Chondrocyte (in vitro differentiated cells): Measurements from ENCODE around the gene PRTN3. TPM values are rescaled to one million over a fixed set of nuclear protein-coding genes. Genes with fewer than 3 reads are reported as not detected.

Experiments used
- DNase-seq: peaks from one replicate; pipeline ENCODE4 v3.0.0; 2021; ENCODE audit warnings: mixed read lengths, low spot score
- H3K27ac Mint-ChIP-seq: one replicate; pipeline ENCODE4 v1.8.0; 2021; ENCODE audit warnings: mild to moderate bottlenecking, moderate library complexity, mixed read lengths; ENCODE audit not compliant: unreplicated experiment
- H3K27me3 Mint-ChIP-seq: 2 replicates; pipeline ENCODE4 v1.8.0; 2021; ENCODE audit warnings: low read depth, mixed read lengths
- H3K36me3 Mint-ChIP-seq: 2 replicates; pipeline ENCODE4 v1.8.0; 2021; ENCODE audit warnings: low read depth, mixed read lengths
- H3K4me1 Mint-ChIP-seq: 2 replicates; pipeline ENCODE4 v1.8.0; 2021; ENCODE audit warnings: low read depth, mild to moderate bottlenecking, mixed read lengths
- H3K4me3 Mint-ChIP-seq: one replicate; pipeline ENCODE4 v1.8.0; 2021; ENCODE audit warnings: mild to moderate bottlenecking, moderate library complexity, mixed read lengths; ENCODE audit not compliant: unreplicated experiment
- H3K9me3 Mint-ChIP-seq: 2 replicates; pipeline ENCODE4 v1.8.0; 2021; ENCODE audit warnings: low read depth, mixed read lengths
- CTCF ChIP-seq: fragments of 200-600 bp; sonication (generic); IDR thresholded peaks from 2 replicates; pipeline ENCODE4 v1.5.0; 2021; ENCODE audit warnings: antibody characterized with exemption, mild to moderate bottlenecking, moderate library complexity
- total RNA-seq: library from RNA; stranded (reverse); gene quantifications from 3 replicates; pipeline ENCODE4 v1.2.1, GENCODE V29; 2021

Gene PRTN3
- total RNA-seq, 1 donor from 2014 or later: not detected

- no peak for TF ChIP-seq CTCF
- H3K36me3 Mint-ChIP-seq: peaks cover 7% of the 10 kb centered on the region
Observed at GRCh38 chr19:884420-885211, 43.8 kb downstream of the PRTN3 start.

GRCh38 chr19:885536-886224 is 44.9 kb downstream of the PRTN3 start:
- H3K9me3 Mint-ChIP-seq: no peaks in the 10 kb centered on the region
- H3K4me1 Mint-ChIP-seq: no peaks in the 10 kb centered on the region
- no peak overlapping the region for H3K4me3 Mint-ChIP-seq
- H3K36me3 Mint-ChIP-seq: peaks cover 7% of the 10 kb centered on the region
- H3K27me3 Mint-ChIP-seq: no peaks in the 10 kb centered on the region
- no peak for TF ChIP-seq CTCF
- no peak for DNase-seq
- H3K27ac Mint-ChIP-seq: no peak overlapping the region

More at GRCh38 chr19:884420-885211, 43.8 kb downstream of the PRTN3 start:
- DNase-seq: no peak
- no peak overlapping the region for H3K4me3 Mint-ChIP-seq
- H3K27me3 Mint-ChIP-seq: no peaks in the 10 kb centered on the region
- no peaks in the 10 kb centered on the region for H3K4me1 Mint-ChIP-seq
- H3K9me3 Mint-ChIP-seq: no peaks in the 10 kb centered on the region
- no peak overlapping the region for H3K27ac Mint-ChIP-seq

- no peaks in the 10 kb centered on the region for H3K9me3 Mint-ChIP-seq
- H3K4me1 Mint-ChIP-seq: peaks cover 6% of the 10 kb centered on the region
- no peaks in the 10 kb centered on the region for H3K27me3 Mint-ChIP-seq
- no peak for DNase-seq
- TF ChIP-seq CTCF: no peak
- no peak overlapping the region for H3K4me3 Mint-ChIP-seq
- peaks cover 2% of the 10 kb centered on the region for H3K36me3 Mint-ChIP-seq
- no peak overlapping the region for H3K27ac Mint-ChIP-seq
Observed at GRCh38 chr19:887072-887471, 46.3 kb downstream of the PRTN3 start.

GRCh38 chr19:887599-887998 is 46.8 kb downstream of the PRTN3 start:
- H3K4me1 Mint-ChIP-seq: peaks cover 8% of the 10 kb centered on the region
- no peak overlapping the region for H3K4me3 Mint-ChIP-seq
- DNase-seq: no peak
- no peak overlapping the region for H3K27ac Mint-ChIP-seq
- no peaks in the 10 kb centered on the region for H3K27me3 Mint-ChIP-seq
- no peak for TF ChIP-seq CTCF
- no peaks in the 10 kb centered on the region for H3K9me3 Mint-ChIP-seq
- H3K36me3 Mint-ChIP-seq: peaks cover 2% of the 10 kb centered on the region

GRCh38 chr19:888581-889385 is 48.0 kb downstream of the PRTN3 start:
- H3K27ac Mint-ChIP-seq: no peak overlapping the region
- H3K4me1 Mint-ChIP-seq: peaks cover 15% of the 10 kb centered on the region
- no peaks in the 10 kb centered on the region for H3K27me3 Mint-ChIP-seq
- H3K36me3 Mint-ChIP-seq: peaks cover 2% of the 10 kb centered on the region
- no peak for DNase-seq
- H3K9me3 Mint-ChIP-seq: no peaks in the 10 kb centered on the region
- no peak for TF ChIP-seq CTCF
- no peak overlapping the region for H3K4me3 Mint-ChIP-seq
